A375 (cell line): ENCODE data around the gene SAP25. TPM values are rescaled to one million over a fixed set of nuclear protein-coding genes. Genes with fewer than 3 reads are reported as not detected.

ENCODE experiments used
- small RNA-seq: library from RNA; depleted of rRNA; stranded (forward); fragments of <200 nt; gene quantifications from one replicate; pipeline ENCODE3, GENCODE V24; 2014
- total RNA-seq: library from RNA; depleted of rRNA; stranded (reverse); fragments of >200 nt; shearing (Covaris generic); gene quantifications from 2 replicates; pipeline ENCODE4 v1.2.3, GENCODE V29; 2014; rRNA removed

Gene SAP25
- total RNA-seq = not detected in 2 replicates

DNA sequence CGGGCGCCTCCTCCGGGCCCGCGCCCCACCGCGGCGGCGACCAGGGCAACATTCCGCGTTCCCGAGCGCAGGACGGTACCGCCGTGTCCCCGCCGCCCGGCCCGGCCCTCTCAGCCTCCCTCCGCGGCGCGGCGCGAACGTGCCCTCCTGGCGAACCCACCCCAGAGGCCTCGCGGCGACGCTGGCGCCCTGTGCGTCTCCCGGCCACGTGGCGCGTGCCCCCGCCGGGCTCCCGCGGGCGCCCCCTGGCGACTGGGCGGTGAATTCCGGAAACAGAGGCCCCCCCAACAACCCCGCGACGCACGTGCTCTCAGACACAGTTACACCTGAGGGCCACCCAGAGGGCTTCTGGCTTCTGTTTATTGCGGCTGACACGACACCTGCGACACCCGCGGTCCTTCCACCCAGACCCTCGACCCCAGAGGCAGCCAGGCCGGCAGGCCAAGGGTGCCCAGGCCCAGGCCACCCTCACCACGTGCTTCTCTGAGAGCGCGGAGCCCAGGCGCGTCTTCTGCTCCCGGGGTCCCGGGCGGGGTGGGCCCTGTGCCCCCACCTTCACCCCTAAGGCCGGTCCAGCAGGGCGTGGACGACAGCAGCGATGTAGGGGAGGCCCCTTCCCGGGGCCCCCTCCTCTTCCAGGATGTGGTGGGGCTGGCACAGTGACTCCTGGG, at the start of gene SAP25:
Gene SAP25 (minus strand): TSS at position 210 of the 671 bp plus-strand sequence. CDS start 158 bp downstream, at position 52.

DNA sequence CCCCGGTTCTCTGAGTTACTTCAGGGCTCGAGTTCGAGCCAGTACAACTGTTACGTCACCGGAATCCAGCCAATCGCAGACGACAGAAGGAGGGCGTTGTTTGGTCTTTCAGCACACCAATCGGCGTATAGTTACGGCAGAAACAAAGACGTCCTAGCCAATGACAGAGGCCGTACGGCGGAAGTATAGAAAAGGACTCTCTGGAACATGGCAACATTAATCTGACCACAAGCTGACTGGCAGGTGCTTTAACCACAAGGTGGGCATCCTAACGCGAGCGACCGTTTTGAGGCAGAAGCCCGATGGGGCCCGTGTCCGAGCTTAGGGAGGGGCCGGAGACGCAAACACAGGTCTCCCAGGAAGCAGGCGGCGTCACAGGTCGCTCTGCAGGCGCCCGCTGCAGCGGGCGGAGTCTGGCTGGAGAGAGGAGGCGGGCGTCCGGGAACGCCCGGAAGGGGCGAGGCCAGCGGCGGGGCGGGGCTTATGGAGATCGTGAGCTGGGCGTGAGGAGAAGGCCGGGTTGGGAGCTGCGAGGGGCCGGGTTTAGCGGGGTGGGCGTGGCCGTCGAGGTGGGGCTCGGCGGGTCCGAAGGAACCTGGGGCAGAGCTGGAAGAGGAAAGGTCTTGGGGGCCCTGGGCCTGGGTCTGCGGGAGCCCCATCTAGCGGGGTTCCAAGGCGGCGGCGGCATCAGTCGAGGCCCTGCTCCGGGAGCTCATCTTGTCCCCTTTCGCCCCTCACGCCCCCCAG, 38.5 kb upstream of the SAP25 start, which contains the start of gene MOSPD3:
Gene MOSPD3 (plus strand): TSS at position 558 of the 747 bp plus-strand sequence. CDS start 252 bp downstream, outside the sequence.

GRCh38 chr7:100586266-100587025, 12.7 kb upstream of the SAP25 start, which contains the start of gene FBXO24:
FBXO24 (plus strand) TSS chr7:100586328; CDS start chr7:100586626, 298 bp downstream.

DNA sequence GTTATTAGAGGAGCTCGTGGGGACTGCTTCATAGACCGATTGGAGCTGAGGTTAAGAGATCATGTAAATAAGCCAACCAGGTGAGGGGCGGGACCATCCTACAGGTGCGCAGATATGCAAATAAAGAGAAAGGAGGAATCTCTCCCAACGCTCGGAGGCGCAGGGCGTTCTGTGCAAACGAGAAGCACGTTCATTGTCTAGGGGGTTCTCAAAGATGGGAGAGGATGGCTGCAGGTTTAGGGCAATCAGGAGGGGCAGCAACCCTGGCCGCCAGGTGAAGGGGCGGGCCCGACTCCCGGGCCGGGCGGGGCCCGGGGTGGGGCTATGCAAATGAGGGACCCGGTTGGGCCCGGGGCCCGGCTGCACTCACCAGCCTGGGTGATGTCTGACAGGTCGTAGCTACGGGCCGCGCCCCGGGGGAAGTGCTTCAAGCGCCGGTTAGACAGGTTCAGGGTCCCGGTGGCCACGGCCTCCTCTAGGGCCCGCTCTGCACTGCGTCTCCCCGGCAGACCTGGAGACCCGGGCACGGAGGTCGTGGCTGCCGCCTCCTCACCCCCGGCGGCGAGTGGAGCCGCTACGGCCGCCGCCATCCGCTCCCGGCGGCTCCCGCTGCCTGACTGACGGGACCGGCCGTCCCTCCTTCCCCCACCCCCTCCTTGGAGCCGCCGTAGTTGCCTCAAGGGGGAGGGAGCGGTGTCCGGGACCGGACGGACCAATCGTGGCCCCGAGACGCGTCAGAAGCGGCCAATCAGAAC, 12.0 kb upstream of the SAP25 start, which contains the start of gene LRCH4:
Gene LRCH4 (minus strand): TSS at position 619 of the 755 bp plus-strand sequence. CDS start 29 bp downstream, at position 590.

DNA sequence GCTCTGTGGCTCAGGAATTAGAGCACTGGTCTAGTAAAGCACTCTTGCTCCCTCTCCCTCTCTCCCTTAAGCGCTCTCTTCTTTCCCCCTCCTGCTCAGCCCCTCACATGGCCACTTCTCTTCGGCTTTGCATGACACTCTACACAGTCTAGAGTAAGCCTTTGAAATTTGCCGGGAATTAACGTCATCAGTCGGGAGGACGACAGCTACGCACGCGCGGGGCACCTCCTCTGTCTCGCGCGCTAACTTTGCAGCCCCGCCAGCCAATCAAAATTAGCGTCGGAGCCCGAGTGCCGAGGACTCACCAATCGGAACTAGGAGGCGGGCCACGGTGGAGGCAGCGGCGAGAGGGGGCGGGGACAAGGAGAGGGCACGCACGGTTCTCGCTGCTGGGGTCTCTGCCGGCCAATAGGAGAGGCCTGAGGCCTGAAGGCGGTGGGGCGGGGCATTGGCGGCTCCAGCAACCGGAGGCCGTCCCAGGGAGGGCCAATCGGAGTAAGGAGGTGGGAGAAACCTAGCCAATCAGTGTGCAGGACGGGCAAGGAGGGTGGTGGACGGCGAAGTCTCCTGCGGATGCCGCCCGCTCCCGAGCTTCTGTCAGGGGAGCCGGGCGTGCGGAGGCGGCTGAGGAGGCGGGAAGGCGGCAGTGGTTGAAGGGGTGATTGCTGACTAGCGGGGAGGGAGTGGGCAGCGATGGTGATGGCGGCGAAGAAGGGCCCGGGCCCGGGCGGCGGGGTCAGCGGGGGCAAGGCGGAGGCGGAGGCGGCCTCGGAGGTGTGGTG, 34.9 kb downstream of the SAP25 start, which contains the start of gene AGFG2:
Gene AGFG2 (plus strand): TSS at position 550 of the 782 bp plus-strand sequence. CDS start 144 bp downstream, at position 694.

Small RNA genes lying within 50 kb of the gene (small RNA-seq; reads per million reads assigned to genes)
- gene RN7SL416P = not detected
- gene SAP25 = not detected

Other genes starting within 250 kb of the SAP25 start
- gene PILRB, start 215.8 kb downstream of the SAP25 start, total RNA-seq = 31.3 and 37.6 TPM in 2 replicates
- 0.24 and 0.45 TPM in 2 replicates for gene PILRA, start 200.4 kb downstream of the SAP25 start, total RNA-seq
- 0.66 and 2.4 TPM in 2 replicates for gene ZCWPW1, start 145.2 kb downstream of the SAP25 start, total RNA-seq
- gene MEPCE, start 144.1 kb downstream of the SAP25 start, total RNA-seq = 55.1 and 59.2 TPM in 2 replicates
- gene PPP1R35, start 137.4 kb downstream of the SAP25 start, total RNA-seq = 72.5 and 77.9 TPM in 2 replicates
- 0.38 and 0.61 TPM in 2 replicates for gene SPACDR, start 109.6 kb downstream of the SAP25 start, total RNA-seq
- 29.2 and 38.4 TPM in 2 replicates for gene TSC22D4, start 94.7 kb downstream of the SAP25 start, total RNA-seq
- 0.08 and 0.42 TPM in 2 replicates for gene NYAP1, start 90.0 kb downstream of the SAP25 start, total RNA-seq
- 6.7 and 12.5 TPM in 2 replicates for gene AGFG2, start 34.7 kb downstream of the SAP25 start, total RNA-seq
- 10.8 and 12.8 TPM in 2 replicates for gene LRCH4, start 12.2 kb upstream of the SAP25 start, total RNA-seq
- gene FBXO24, start 12.4 kb upstream of the SAP25 start, total RNA-seq = 0.69 and 3.8 TPM in 2 replicates
- gene PCOLCE, start 28.5 kb upstream of the SAP25 start, total RNA-seq = 143 and 144 TPM in 2 replicates
- 8.6 and 14.9 TPM in 2 replicates for gene MOSPD3, start 38.6 kb upstream of the SAP25 start, total RNA-seq
- 0.04 TPM in 1 of 2 replicates, not detected in the other for gene TFR2, start 67.7 kb upstream of the SAP25 start, total RNA-seq
- gene ACTL6B, start 82.5 kb upstream of the SAP25 start, total RNA-seq = not detected in 2 replicates
- 96.3 and 114 TPM in 2 replicates for gene GNB2, start 99.8 kb upstream of the SAP25 start, total RNA-seq
- 25.1 and 25.2 TPM in 2 replicates for gene GIGYF1, start 120.3 kb upstream of the SAP25 start, total RNA-seq
- gene POP7, start 132.2 kb upstream of the SAP25 start, total RNA-seq = 94.5 and 103 TPM in 2 replicates
- gene EPO, start 146.6 kb upstream of the SAP25 start, total RNA-seq = not detected in 2 replicates
- not detected in 2 replicates for gene ZAN, start 159.7 kb upstream of the SAP25 start, total RNA-seq